ENCODE results near the gene DLG5. TPM values are rescaled to one million over a fixed set of nuclear protein-coding genes. Genes with fewer than 3 reads are reported as not detected.

Gene DLG5
- total and polyA plus RNA-seq, 4 donors: 6.6 to 33.2 (median 15.8) TPM

DNA sequence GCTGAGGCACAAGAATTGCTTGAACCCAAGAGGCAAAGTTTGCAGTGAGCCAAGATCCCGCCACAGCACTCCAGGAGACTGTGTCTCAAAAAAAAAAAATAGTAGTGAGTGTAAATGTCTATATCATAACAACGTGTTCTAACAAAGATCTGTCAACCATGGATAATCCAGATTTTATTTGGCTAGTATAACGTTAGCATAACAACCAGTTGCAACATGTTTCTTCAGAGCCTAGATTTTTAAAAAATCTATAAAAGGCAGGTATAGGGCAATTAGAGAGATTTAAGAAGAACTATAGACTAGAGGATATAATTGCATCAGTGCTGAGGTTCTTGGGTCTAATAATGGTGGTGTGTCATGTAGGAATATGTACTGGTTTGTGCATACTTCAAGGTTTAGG lies 30.5 kb downstream of the DLG5 start:
- Histone ChIP-seq H3K27ac (ENCODE audit: low read depth in 1 of 2, low read length in 1 of 2) (no peak overlapping the region), H3K27me3 (ENCODE audit: control insufficient read depth in 3 of 3, insufficient read depth in 3 of 3, low read length in 2 of 3) (no peaks in the 10 kb centered on the region), H3K4me3 (no peak overlapping the region), H3K36me3 (ENCODE audit: control insufficient read depth in 4 of 4, insufficient read depth in 4 of 4, low read length in 4 of 4) (no peaks in the 10 kb centered on the region), H3K9ac (ENCODE audit: insufficient read depth in 1 of 2, low read length in 2 of 2) (no peak overlapping the region), H3K4me1 (ENCODE audit: control insufficient read depth in 5 of 5, insufficient read depth in 5 of 5, low read length in 5 of 5) (peaks cover 4 to 19% (median 15%) of the 10 kb centered on the region in 5 donors), H3K9me3 (ENCODE audit: control insufficient read depth in 4 of 4, insufficient read depth in 3 of 4, low read length in 3 of 4) (no peaks in the 10 kb centered on the region)
- ATAC-seq (ENCODE audit: insufficient read depth, low FRiP score) (no peak), DNase-seq (no peak)
- TF ChIP-seq, protein P1, sequence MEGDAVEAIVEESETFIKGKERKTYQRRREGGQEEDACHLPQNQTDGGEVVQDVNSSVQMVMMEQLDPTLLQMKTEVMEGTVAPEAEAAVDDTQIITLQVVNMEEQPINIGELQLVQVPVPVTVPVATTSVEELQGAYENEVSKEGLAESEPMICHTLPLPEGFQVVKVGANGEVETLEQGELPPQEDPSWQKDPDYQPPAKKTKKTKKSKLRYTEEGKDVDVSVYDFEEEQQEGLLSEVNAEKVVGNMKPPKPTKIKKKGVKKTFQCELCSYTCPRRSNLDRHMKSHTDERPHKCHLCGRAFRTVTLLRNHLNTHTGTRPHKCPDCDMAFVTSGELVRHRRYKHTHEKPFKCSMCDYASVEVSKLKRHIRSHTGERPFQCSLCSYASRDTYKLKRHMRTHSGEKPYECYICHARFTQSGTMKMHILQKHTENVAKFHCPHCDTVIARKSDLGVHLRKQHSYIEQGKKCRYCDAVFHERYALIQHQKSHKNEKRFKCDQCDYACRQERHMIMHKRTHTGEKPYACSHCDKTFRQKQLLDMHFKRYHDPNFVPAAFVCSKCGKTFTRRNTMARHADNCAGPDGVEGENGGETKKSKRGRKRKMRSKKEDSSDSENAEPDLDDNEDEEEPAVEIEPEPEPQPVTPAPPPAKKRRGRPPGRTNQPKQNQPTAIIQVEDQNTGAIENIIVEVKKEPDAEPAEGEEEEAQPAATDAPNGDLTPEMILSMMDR (IDR thresholded peaks at IDR 0.05; ENCODE audit: control extremely low read depth, extremely low read depth): no peak
- WGBS, 2 donors: 85% methylated on average over 3 of the region's 3 CpGs

DNA sequence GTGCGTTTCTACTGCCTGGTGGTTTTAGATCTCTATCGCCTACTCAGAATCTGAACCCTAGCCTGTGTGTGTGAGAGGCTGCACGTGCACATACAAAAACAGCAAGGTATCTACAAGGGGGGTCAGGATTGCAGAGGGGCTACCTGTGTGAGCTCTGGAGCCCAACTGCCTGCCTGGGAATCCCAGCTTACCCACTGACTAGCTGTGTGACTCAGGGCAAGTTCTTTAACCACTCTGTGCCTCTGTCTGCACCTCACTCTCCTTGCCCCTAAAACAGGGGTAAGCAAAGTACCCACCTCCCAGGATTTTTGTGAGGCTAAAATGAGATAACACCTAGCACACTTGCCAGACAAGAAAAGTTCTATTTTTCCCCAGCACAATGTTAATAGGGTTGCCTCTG lies 32.5 kb downstream of the DLG5 start:
- no peak for DNase-seq
- Histone ChIP-seq H3K9ac (ENCODE audit: insufficient read depth in 1 of 2, low read length in 2 of 2) (no peak overlapping the region), H3K9me3 (ENCODE audit: control insufficient read depth in 4 of 4, insufficient read depth in 3 of 4, low read length in 3 of 4) (no peaks in the 10 kb centered on the region), H3K4me1 (ENCODE audit: control insufficient read depth in 5 of 5, insufficient read depth in 5 of 5, low read length in 5 of 5) (peaks cover 4 to 15% (median 8%) of the 10 kb centered on the region in 5 donors), H3K27ac (ENCODE audit: low read depth in 1 of 2, low read length in 1 of 2) (no peak overlapping the region), H3K36me3 (ENCODE audit: control insufficient read depth in 4 of 4, insufficient read depth in 4 of 4, low read length in 4 of 4) (no peaks in the 10 kb centered on the region), H3K27me3 (ENCODE audit: control insufficient read depth in 3 of 3, insufficient read depth in 3 of 3, low read length in 2 of 3) (no peaks in the 10 kb centered on the region), H3K4me3 (no peak overlapping the region)
- ATAC-seq (ENCODE audit: insufficient read depth, low FRiP score): no peak
- TF ChIP-seq, protein P1 (IDR thresholded peaks at IDR 0.05; ENCODE audit: control extremely low read depth, extremely low read depth): no peak
- 66 to 87% methylated on average over 3 of the region's 3 CpGs for WGBS, 2 donors

DNA sequence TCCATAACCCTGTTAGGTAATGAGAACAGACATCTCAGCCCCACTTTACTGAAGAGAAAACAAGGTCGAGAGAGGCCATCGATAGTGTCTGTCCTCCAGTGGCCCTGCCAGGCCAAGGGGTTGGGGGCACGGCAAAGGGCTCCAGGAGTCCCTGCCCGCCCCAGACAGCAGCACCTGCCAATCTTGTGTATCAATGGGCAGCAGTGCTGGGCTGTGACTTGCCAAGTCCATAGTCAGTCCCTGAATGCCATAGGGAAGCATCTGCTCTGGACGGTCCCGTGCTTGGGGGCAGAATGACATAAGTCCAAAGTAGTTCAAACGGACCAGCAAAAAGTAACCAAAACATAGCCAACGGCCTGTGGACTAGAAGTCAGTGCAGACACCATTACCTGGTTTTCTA lies 33.2 kb downstream of the DLG5 start:
- no peaks in the 10 kb centered on the region for H3K9me3 ChIP-seq (ENCODE audit: control insufficient read depth in 4 of 4, insufficient read depth in 3 of 4, low read length in 3 of 4)
- no peak for ATAC-seq (ENCODE audit: insufficient read depth, low FRiP score)
- WGBS, 2 donors: 93 to 95% methylated on average over 8 of the region's 8 CpGs
- no peaks in the 10 kb centered on the region for H3K36me3 ChIP-seq (ENCODE audit: control insufficient read depth in 4 of 4, insufficient read depth in 4 of 4, low read length in 4 of 4)
- TF ChIP-seq, protein P1 (IDR thresholded peaks at IDR 0.05; ENCODE audit: control extremely low read depth, extremely low read depth): no peak
- H3K4me3 ChIP-seq: no peak overlapping the region
- no peak overlapping the region for H3K9ac ChIP-seq (ENCODE audit: insufficient read depth in 1 of 2, low read length in 2 of 2)
- H3K27ac ChIP-seq (ENCODE audit: low read depth in 1 of 2, low read length in 1 of 2): no peak overlapping the region
- H3K4me1 ChIP-seq (ENCODE audit: control insufficient read depth in 5 of 5, insufficient read depth in 5 of 5, low read length in 5 of 5): peaks cover 4 to 13% (median 9%) of the 10 kb centered on the region in 5 donors
- H3K27me3 ChIP-seq (ENCODE audit: control insufficient read depth in 3 of 3, insufficient read depth in 3 of 3, low read length in 2 of 3): no peaks in the 10 kb centered on the region
- no peak for DNase-seq

DNA sequence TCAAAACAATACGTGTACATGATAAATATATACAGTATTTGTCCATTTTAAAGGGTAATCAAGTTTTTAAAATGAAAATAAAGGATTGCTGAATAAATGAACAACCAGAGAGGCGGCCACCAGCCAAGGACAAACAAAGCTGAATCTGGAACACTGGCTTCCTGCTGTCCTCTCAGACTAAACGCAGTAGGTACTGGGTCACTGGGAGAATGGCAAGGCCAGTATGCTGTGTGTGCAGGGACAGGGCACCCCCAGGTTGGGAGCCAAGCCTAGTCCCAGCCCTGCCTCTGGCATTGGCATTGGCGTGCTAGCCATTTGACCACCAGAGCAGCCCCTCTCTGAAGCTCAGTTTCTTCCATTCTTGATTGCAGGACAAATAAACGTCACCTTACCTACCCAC lies 33.8 kb downstream of the DLG5 start:
- Histone ChIP-seq H3K36me3 (ENCODE audit: control insufficient read depth in 4 of 4, insufficient read depth in 4 of 4, low read length in 4 of 4) (no peaks in the 10 kb centered on the region), H3K9ac (ENCODE audit: insufficient read depth in 1 of 2, low read length in 2 of 2) (no peak overlapping the region), H3K9me3 (ENCODE audit: control insufficient read depth in 4 of 4, insufficient read depth in 3 of 4, low read length in 3 of 4) (no peaks in the 10 kb centered on the region), H3K4me1 (ENCODE audit: control insufficient read depth in 5 of 5, insufficient read depth in 5 of 5, low read length in 5 of 5) (peaks cover 5 to 17% (median 12%) of the 10 kb centered on the region in 5 donors), H3K4me3 (no peak overlapping the region), H3K27ac (ENCODE audit: low read depth in 1 of 2, low read length in 1 of 2) (no peak overlapping the region), H3K27me3 (ENCODE audit: control insufficient read depth in 3 of 3, insufficient read depth in 3 of 3, low read length in 2 of 3) (no peaks in the 10 kb centered on the region)
- WGBS, 2 donors: 79 to 85% methylated on average over 5 of the region's 5 CpGs
- ATAC-seq (ENCODE audit: insufficient read depth, low FRiP score): no peak
- no peak for DNase-seq
- TF ChIP-seq, protein P1 (IDR thresholded peaks at IDR 0.05; ENCODE audit: control extremely low read depth, extremely low read depth): no peak
